Fibroblast of lung (primary cell): ENCODE measurements around the gene MBNL2.

Experiments used
- EZH2 ChIP-seq: IDR thresholded peaks from 2 replicates; pipeline ENCODE4 v1.5.1; 2012; ENCODE audit warnings: low read length, control low read depth, mild to moderate bottlenecking; ENCODE audit errors: missing control alignments
- TF ChIP-seq, protein P1 (sequence below), 2 donors: IDR thresholded peaks in 1 of 2; conservative IDR thresholded peaks in 1 of 2; 1 replicate in 1 of 2; 2 replicates in 1 of 2; pipeline ENCODE4 v1.5.1; 2011 to 2012; ENCODE audit warnings: low read length in 2 of 2, control low read depth in 1 of 2, inconsistent platforms in 1 of 2, low read depth in 1 of 2, mild to moderate bottlenecking in 1 of 2

DNA sequence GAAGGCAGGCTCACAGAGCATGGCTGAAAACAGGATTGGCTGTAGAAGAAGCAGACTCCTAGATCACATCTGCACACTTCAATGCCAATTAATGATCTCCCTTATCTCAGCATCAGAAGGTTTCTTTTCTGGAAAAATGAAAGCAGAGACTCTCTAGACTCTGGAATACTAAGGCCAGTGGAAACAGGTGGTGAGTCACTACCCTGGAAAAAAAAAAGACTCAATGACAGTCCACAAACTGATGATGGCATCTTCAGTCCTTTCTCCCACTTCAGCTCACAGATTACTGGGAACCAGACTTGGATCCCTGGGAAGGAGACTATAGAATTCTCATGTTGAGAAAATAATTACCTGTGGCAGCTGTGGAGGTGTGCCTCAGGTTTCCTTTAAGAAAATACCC, 47.5 kb upstream of the MBNL2 start:
- TF ChIP-seq, protein P1, sequence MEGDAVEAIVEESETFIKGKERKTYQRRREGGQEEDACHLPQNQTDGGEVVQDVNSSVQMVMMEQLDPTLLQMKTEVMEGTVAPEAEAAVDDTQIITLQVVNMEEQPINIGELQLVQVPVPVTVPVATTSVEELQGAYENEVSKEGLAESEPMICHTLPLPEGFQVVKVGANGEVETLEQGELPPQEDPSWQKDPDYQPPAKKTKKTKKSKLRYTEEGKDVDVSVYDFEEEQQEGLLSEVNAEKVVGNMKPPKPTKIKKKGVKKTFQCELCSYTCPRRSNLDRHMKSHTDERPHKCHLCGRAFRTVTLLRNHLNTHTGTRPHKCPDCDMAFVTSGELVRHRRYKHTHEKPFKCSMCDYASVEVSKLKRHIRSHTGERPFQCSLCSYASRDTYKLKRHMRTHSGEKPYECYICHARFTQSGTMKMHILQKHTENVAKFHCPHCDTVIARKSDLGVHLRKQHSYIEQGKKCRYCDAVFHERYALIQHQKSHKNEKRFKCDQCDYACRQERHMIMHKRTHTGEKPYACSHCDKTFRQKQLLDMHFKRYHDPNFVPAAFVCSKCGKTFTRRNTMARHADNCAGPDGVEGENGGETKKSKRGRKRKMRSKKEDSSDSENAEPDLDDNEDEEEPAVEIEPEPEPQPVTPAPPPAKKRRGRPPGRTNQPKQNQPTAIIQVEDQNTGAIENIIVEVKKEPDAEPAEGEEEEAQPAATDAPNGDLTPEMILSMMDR (conservative IDR thresholded peaks at IDR 0.05 in 1 of 2, IDR thresholded peaks at IDR 0.05 in 1 of 2; ENCODE audit: low read depth in 1 of 2, low read length in 2 of 2), result no peak
- TF ChIP-seq EZH2, result no peak
